Stimulated activated CD8-positive, alpha-beta memory T cell treated with anti-CD3 and anti-CD28 coated beads, Interleukin-2, amount 100 ng/mL, for 1 hour (primary cell): ENCODE results near the gene PTER.

Experiments used
- DNase-seq, 2 donors: peaks; one replicate each; pipeline ENCODE4 v3.0.0-alpha.2; 2020; ENCODE audit warnings: low read depth in 2 of 2

PTER gene

DNA sequence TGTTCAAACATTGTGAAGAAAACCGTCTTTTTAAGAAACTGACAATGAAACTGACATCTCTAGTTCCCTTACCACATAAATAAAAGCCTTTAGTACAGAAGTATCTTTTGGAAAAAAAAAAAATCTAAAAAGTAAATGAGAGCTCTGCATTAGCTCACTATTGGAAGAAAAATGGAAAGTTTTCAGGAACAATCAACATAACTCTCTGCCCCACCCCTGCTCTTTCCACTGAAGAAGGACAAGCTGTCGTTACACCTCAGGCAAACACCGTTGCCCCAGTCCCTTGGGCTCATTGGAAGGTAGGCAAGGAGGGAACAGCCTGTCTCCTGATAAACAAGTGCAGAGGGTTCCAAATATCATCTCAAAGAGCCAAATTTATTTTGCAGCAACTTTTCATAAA is 107.3 kb downstream of the PTER start:
- DNase-seq: no peak

GRCh38 chr10:16544591-16544990 is 107.8 kb downstream of the PTER start:
- no peak for DNase-seq

GRCh38 chr10:16545116-16545736 is 108.4 kb downstream of the PTER start:
- no peak for DNase-seq

- DNase-seq: no peak
Measured at GRCh38 chr10:16547973-16548372, 111.2 kb downstream of the PTER start.

- no peak for DNase-seq
Measured at GRCh38 chr10:16559236-16559773, 122.5 kb downstream of the PTER start.

GRCh38 chr10:16562891-16563290 is 126.1 kb downstream of the PTER start:
- DNase-seq: no peak
